Stimulated activated CD4-positive, alpha-beta T cell treated with anti-CD3 and anti-CD28 coated beads, TNF-alpha, amount 100 ng/mL, for 24 hours (primary cell): Measurements from ENCODE around the gene CTNNAL1.
"Not testable (repeated sequence)": the region's sequence is repeated elsewhere in the genome, so short reads cannot be mapped to it uniquely, and the experiment has no call there.

Experiments used
- DNase-seq, 3 experiments: peaks; one replicate each; pipeline ENCODE4 v3.0.0-alpha.2; 2020; ENCODE audit warnings: low read depth in 3 of 3

The CTNNAL1 gene

GRCh38 chr9:108933718-108934322 is 79.5 kb downstream of the CTNNAL1 start, which contains the start of gene ELP1:
TSS of gene ELP1 (minus strand) at chr9:108934124. CDS start at chr9:108931146, 2,978 bp downstream.
- peak; percentile 82 to 89 (median 83) for DNase-seq

- peak in 2 of 3 experiments; percentile 0 for DNase-seq
Observed at GRCh38 chr9:108933231-108933717, 80.0 kb downstream of the CTNNAL1 start.

GRCh38 chr9:108928386-108928785 is 84.9 kb downstream of the CTNNAL1 start:
- DNase-seq, result no peak

GRCh38 chr9:108924466-108924865 is 88.8 kb downstream of the CTNNAL1 start:
- DNase-seq, result no peak

- no peak for DNase-seq
Observed at GRCh38 chr9:108921200-108921599, 92.1 kb downstream of the CTNNAL1 start.

GRCh38 chr9:108920401-108920800 is 92.9 kb downstream of the CTNNAL1 start:
- not testable (repeated sequence) for DNase-seq

- DNase-seq, result no peak
Observed at GRCh38 chr9:108919517-108919916, 93.8 kb downstream of the CTNNAL1 start.

GRCh38 chr9:108913391-108913790 is 99.9 kb downstream of the CTNNAL1 start:
- DNase-seq, result no peak

- DNase-seq, result no peak
Observed at GRCh38 chr9:108911820-108912219, 101.5 kb downstream of the CTNNAL1 start.

- DNase-seq, result no peak
Observed at GRCh38 chr9:108910914-108911313, 102.4 kb downstream of the CTNNAL1 start.

- DNase-seq, result no peak
Observed at GRCh38 chr9:108910402-108910801, 102.9 kb downstream of the CTNNAL1 start.

GRCh38 chr9:108905494-108905893 is 107.8 kb downstream of the CTNNAL1 start:
- no peak for DNase-seq

GRCh38 chr9:108904161-108904560 is 109.1 kb downstream of the CTNNAL1 start:
- no peak for DNase-seq

GRCh38 chr9:108903420-108904103 is 109.7 kb downstream of the CTNNAL1 start:
- DNase-seq, result no peak

GRCh38 chr9:108900176-108900575 is 113.1 kb downstream of the CTNNAL1 start:
- no peak for DNase-seq

- DNase-seq, result not testable (repeated sequence)
Observed at GRCh38 chr9:108899023-108899695, 114.1 kb downstream of the CTNNAL1 start.

- no peak for DNase-seq
Observed at GRCh38 chr9:108897324-108898096, 115.8 kb downstream of the CTNNAL1 start.

- DNase-seq, result no peak
Observed at GRCh38 chr9:108894225-108894997, 118.9 kb downstream of the CTNNAL1 start.
